H9 (cell line): Measurements from ENCODE around the gene PPFIA4. TPM values are rescaled to one million over a fixed set of nuclear protein-coding genes. Genes with fewer than 3 reads are reported as not detected.

Source experiments
- DNase-seq: peaks from one replicate; pipeline ENCODE4 v3.0.0-alpha.2; 2017
- H2AFZ ChIP-seq: one replicate; pipeline ENCODE4 v1.6.1; 2013; ENCODE audit warnings: mild to moderate bottlenecking, low read length, control low read depth, moderate library complexity
- H2AK5ac ChIP-seq: 2 replicates; pipeline ENCODE4 v1.6.1; 2013; ENCODE audit warnings: low read length, control low read depth, mixed read lengths; ENCODE audit not compliant: insufficient read length
- H2BK120ac ChIP-seq: one replicate; pipeline ENCODE4 v1.6.1; 2013; ENCODE audit warnings: low read depth, mild to moderate bottlenecking, low read length, control low read depth, inconsistent platforms; ENCODE audit not compliant: poor library complexity, severe bottlenecking
- H2BK12ac ChIP-seq: 2 replicates; pipeline ENCODE4 v1.6.1; 2013; ENCODE audit warnings: low read length, control low read depth, mixed read lengths, low read depth; ENCODE audit not compliant: insufficient read length
- H2BK15ac ChIP-seq: 2 replicates; pipeline ENCODE4 v1.6.1; 2013; ENCODE audit warnings: low read depth, low read length, control low read depth
- H2BK20ac ChIP-seq: one replicate; pipeline ENCODE4 v1.6.1; 2013; ENCODE audit warnings: low read depth, mild to moderate bottlenecking, low read length, control low read depth, inconsistent platforms; ENCODE audit not compliant: poor library complexity, severe bottlenecking
- H2BK5ac ChIP-seq: 2 replicates; pipeline ENCODE4 v1.6.1; 2013; ENCODE audit warnings: low read length, control low read depth, mixed read lengths; ENCODE audit not compliant: insufficient read length
- H3K14ac ChIP-seq: 2 replicates; pipeline ENCODE4 v1.6.1; 2013; ENCODE audit warnings: low read length, control low read depth; ENCODE audit not compliant: insufficient read depth
- H3K18ac ChIP-seq: 2 replicates; pipeline ENCODE4 v1.6.1; 2013; ENCODE audit warnings: low read depth, mild to moderate bottlenecking, mixed read lengths, low read length, control low read depth; ENCODE audit not compliant: insufficient read length
- H3K23ac ChIP-seq: 2 replicates; pipeline ENCODE4 v1.6.1; 2013; ENCODE audit warnings: low read length, control low read depth, mixed read lengths, low read depth; ENCODE audit not compliant: insufficient read length
- H3K23me2 ChIP-seq: 2 replicates; pipeline ENCODE4 v1.6.1; 2013; ENCODE audit warnings: low read depth, mild to moderate bottlenecking, mixed read lengths, low read length, control low read depth; ENCODE audit not compliant: insufficient read length, poor library complexity, severe bottlenecking
- H3K27ac ChIP-seq: 2 replicates; pipeline ENCODE4 v1.5.1; 2013; ENCODE audit warnings: low read length, control low read depth, mixed read lengths, low read depth; ENCODE audit not compliant: insufficient read length
- H3K27me3 ChIP-seq: 2 replicates; pipeline ENCODE4 v1.6.1; 2013; ENCODE audit warnings: low read length, control low read depth, inconsistent platforms; ENCODE audit not compliant: insufficient read depth
- H3K4ac ChIP-seq: 2 replicates; pipeline ENCODE4 v1.6.1; 2013; ENCODE audit warnings: low read depth, mild to moderate bottlenecking, control low read depth, inconsistent platforms, low read length, moderate library complexity
- H3K4me1 ChIP-seq: 2 replicates; pipeline ENCODE4 v1.6.1; 2013; ENCODE audit warnings: low read length, control low read depth, inconsistent platforms; ENCODE audit not compliant: insufficient read depth
- H3K4me2 ChIP-seq: 2 replicates; pipeline ENCODE4 v1.6.1; 2013; ENCODE audit warnings: low read length, control low read depth, mixed read lengths; ENCODE audit not compliant: insufficient read length, insufficient read depth
- H3K56ac ChIP-seq: 2 replicates; pipeline ENCODE4 v1.6.1; 2013; ENCODE audit warnings: low read depth, mild to moderate bottlenecking, mixed read lengths, low read length, control low read depth; ENCODE audit not compliant: insufficient read length
- H3K79me1 ChIP-seq: 2 replicates; pipeline ENCODE4 v1.6.1; 2013; ENCODE audit warnings: low read depth, mild to moderate bottlenecking, moderate library complexity, low read length, control low read depth, inconsistent platforms; ENCODE audit not compliant: insufficient read depth, poor library complexity, severe bottlenecking
- H3K79me2 ChIP-seq: 2 replicates; pipeline ENCODE4 v1.6.1; 2013; ENCODE audit warnings: low read length, control low read depth, inconsistent platforms; ENCODE audit not compliant: insufficient read depth
- H3K9ac ChIP-seq: 2 replicates; pipeline ENCODE4 v1.6.1; 2013; ENCODE audit warnings: low read length, control low read depth, mixed read lengths; ENCODE audit not compliant: insufficient read length; ENCODE audit errors: extremely low read depth
- H3K9me3 ChIP-seq: one replicate; pipeline ENCODE4 v1.6.1; 2013; ENCODE audit warnings: low read depth, low read length, inconsistent platforms; ENCODE audit not compliant: control insufficient read depth
- H3T11ph ChIP-seq: one replicate; pipeline ENCODE4 v1.6.1; 2013; ENCODE audit warnings: mild to moderate bottlenecking, low read length, control low read depth, inconsistent platforms
- H4K20me1 ChIP-seq: one replicate; pipeline ENCODE4 v1.6.1; 2013; ENCODE audit not compliant: control insufficient read depth, insufficient read length, insufficient read depth
- H4K5ac ChIP-seq: 2 replicates; pipeline ENCODE4 v1.6.1; 2013; ENCODE audit warnings: low read depth, mild to moderate bottlenecking, mixed read lengths, low read length, control low read depth; ENCODE audit not compliant: insufficient read length
- H4K8ac ChIP-seq: replicated peaks from 2 replicates; pipeline ENCODE4 v1.6.1; 2013; ENCODE audit warnings: low read length, control low read depth, mixed read lengths, low read depth; ENCODE audit not compliant: insufficient read length
- H4K91ac ChIP-seq: 2 replicates; pipeline ENCODE4 v1.6.1; 2013; ENCODE audit warnings: low read depth, mild to moderate bottlenecking, moderate library complexity, mixed read lengths, low read length, control low read depth; ENCODE audit not compliant: insufficient read length
- H3K27ac Mint-ChIP-seq, 3 experiments: 2 replicates in 2 of 3; 3 replicates in 1 of 3; pipeline ENCODE4 v1.8.0; 2020 to 2021; ENCODE audit warnings: mixed read lengths in 3 of 3, mild to moderate bottlenecking in 1 of 3, moderate library complexity in 1 of 3
- H3K27me3 Mint-ChIP-seq: 2 replicates; pipeline ENCODE4 v1.8.0; 2021; ENCODE audit warnings: low read depth, mild to moderate bottlenecking, moderate library complexity, mixed read lengths
- H3K36me3 Mint-ChIP-seq, 3 experiments: 2 replicates in 2 of 3; 3 replicates in 1 of 3; pipeline ENCODE4 v1.8.0; 2020 to 2021; ENCODE audit warnings: low read depth in 3 of 3, mixed read lengths in 3 of 3; ENCODE audit not compliant: insufficient read depth in 1 of 3
- H3K4me1 Mint-ChIP-seq, 2 experiments: 2 replicates each; pipeline ENCODE4 v1.8.0; 2020; ENCODE audit warnings: mixed read lengths in 2 of 2
- H3K4me3 Mint-ChIP-seq, 2 experiments: 2 replicates in 1 of 2; 3 replicates in 1 of 2; pipeline ENCODE4 v1.8.0; 2020 to 2021; ENCODE audit warnings: mild to moderate bottlenecking in 2 of 2, mixed read lengths in 2 of 2, moderate library complexity in 1 of 2
- H3K9me3 Mint-ChIP-seq, 2 experiments: 2 replicates in 1 of 2; 3 replicates in 1 of 2; pipeline ENCODE4 v1.8.0; 2020; ENCODE audit warnings: mild to moderate bottlenecking in 2 of 2, mixed read lengths in 2 of 2, moderate library complexity in 1 of 2
- CTCF ChIP-seq: fragments of 200-600 bp; sonication (generic); conservative IDR thresholded peaks from 3 replicates; pipeline ENCODE4 v1.8.0; 2021; ENCODE audit warnings: antibody characterized with exemption, mild to moderate bottlenecking
- WGBS: extraction: QIAGEN DNeasy Blood & Tissue Kit; methylation state at CpG from one replicate; pipeline ENCODE4 v1.1.7; 2013; ENCODE audit warnings: missing lambda C conversion rate, low lambda C conversion rate, mixed read lengths; ENCODE audit not compliant: insufficient read length; ENCODE audit errors: extremely low coverage; 5-methylcytosine and 5-hydroxymethylcytosine counted together
- total RNA-seq: library from RNA; stranded (reverse); gene quantifications from 2 replicates; pipeline ENCODE4 v1.2.1, GENCODE V29; 2021

The PPFIA4 gene
- total RNA-seq, 1 experiment from 2014 or later: 3.9 TPM

GRCh38 chr1:203098914-203099520 is 72.7 kb downstream of the PPFIA4 start:
- Histone ChIP-seq H3K23ac (no peak overlapping the region), H3K9ac (no peak overlapping the region), H2BK20ac (no peak overlapping the region), H2BK5ac (no peak overlapping the region), H4K8ac (no peak overlapping the region), H3K79me2 (no peaks in the 10 kb centered on the region), H3K9me3 (no peaks in the 10 kb centered on the region), H3K18ac (no peak overlapping the region), H2AFZ (no peak overlapping the region), H2BK12ac (no peak overlapping the region), H3K4me1 (no peaks in the 10 kb centered on the region), H2BK120ac (no peak overlapping the region), H4K20me1 (no peaks in the 10 kb centered on the region), H3K27ac (no peak overlapping the region), H2BK15ac (no peak overlapping the region), H2AK5ac (no peak overlapping the region), H3T11ph (no peak overlapping the region), H4K91ac (no peak overlapping the region), H3K4ac (no peak overlapping the region), H3K4me2 (no peak overlapping the region), H3K79me1 (no peaks in the 10 kb centered on the region), H3K14ac (no peak overlapping the region), H3K27me3 (no peaks in the 10 kb centered on the region), H4K5ac (no peak overlapping the region), H3K56ac (no peak overlapping the region), H3K23me2 (no peaks in the 10 kb centered on the region)
- H3K4me3 Mint-ChIP-seq: no peak overlapping the region
- peaks cover 10 to 21% (median 11%) of the 10 kb centered on the region in 3 experiments; a peak in 6 of 7 replicates for H3K36me3 Mint-ChIP-seq
- no peak for DNase-seq
- no CpG with 5 or more reads among the region's 8 CpGs for WGBS
- no peaks in the 10 kb centered on the region for H3K4me1 Mint-ChIP-seq
- H3K9me3 Mint-ChIP-seq: peaks cover 23 to 29% of the 10 kb centered on the region in 2 experiments
- no peak overlapping the region; a peak in 1 of 7 replicates for H3K27ac Mint-ChIP-seq
- TF ChIP-seq CTCF: no peak
- peaks cover 13% of the 10 kb centered on the region for H3K27me3 Mint-ChIP-seq
